HG03432 (cell line): ENCODE measurements around the gene CYB5R4.

ENCODE experiments used
- ATAC-seq: cut with Tn5 transposase; IDR thresholded peaks from one replicate; pipeline ENCODE4 v1.9.1; 2021; ENCODE audit warnings: mild to moderate bottlenecking, moderate library complexity; ENCODE audit not compliant: unreplicated experiment

The CYB5R4 gene

GRCh38 chr6:83976037-83976755 is 116.7 kb downstream of the CYB5R4 start:
- no peak for ATAC-seq

- ATAC-seq = no peak
These were observed 117.4 kb downstream of the CYB5R4 start for GRCh38 chr6:83976871-83977270.

- ATAC-seq = no peak
These were observed 118.8 kb downstream of the CYB5R4 start for GRCh38 chr6:83978324-83978734.

GRCh38 chr6:83978997-83979396 is 119.5 kb downstream of the CYB5R4 start:
- no peak for ATAC-seq

- ATAC-seq = no peak
These were observed 124.9 kb downstream of the CYB5R4 start for GRCh38 chr6:83984411-83984810.

GRCh38 chr6:83985308-83985713 is 125.8 kb downstream of the CYB5R4 start:
- no peak for ATAC-seq

- no peak for ATAC-seq
These were observed 126.2 kb downstream of the CYB5R4 start for GRCh38 chr6:83985715-83986114.

- ATAC-seq = no peak
These were observed 138.6 kb downstream of the CYB5R4 start for GRCh38 chr6:83998021-83998584.

GRCh38 chr6:84001119-84001518 is 141.6 kb downstream of the CYB5R4 start:
- ATAC-seq = no peak

- ATAC-seq = no peak
These were observed 142.7 kb downstream of the CYB5R4 start for GRCh38 chr6:84002226-84002625.

GRCh38 chr6:84003131-84003530 is 143.6 kb downstream of the CYB5R4 start:
- no peak for ATAC-seq

- no peak for ATAC-seq
These were observed 144.2 kb downstream of the CYB5R4 start for GRCh38 chr6:84003654-84004053.

- ATAC-seq = no peak
These were observed 148.4 kb downstream of the CYB5R4 start for GRCh38 chr6:84007871-84008270.

- no peak for ATAC-seq
These were observed 153.9 kb downstream of the CYB5R4 start for GRCh38 chr6:84013354-84013753.

GRCh38 chr6:84013931-84014330 is 154.4 kb downstream of the CYB5R4 start:
- no peak for ATAC-seq

- no peak for ATAC-seq
These were observed 156.5 kb downstream of the CYB5R4 start for GRCh38 chr6:84016029-84016428.
